ENCODE measurements around the gene CYFIP1.

The CYFIP1 gene

GRCh38 chr15:22888120-22888859 is 91.9 kb downstream of the CYFIP1 start:
- DNase-seq (ENCODE audit: low read depth): no peak

DNA sequence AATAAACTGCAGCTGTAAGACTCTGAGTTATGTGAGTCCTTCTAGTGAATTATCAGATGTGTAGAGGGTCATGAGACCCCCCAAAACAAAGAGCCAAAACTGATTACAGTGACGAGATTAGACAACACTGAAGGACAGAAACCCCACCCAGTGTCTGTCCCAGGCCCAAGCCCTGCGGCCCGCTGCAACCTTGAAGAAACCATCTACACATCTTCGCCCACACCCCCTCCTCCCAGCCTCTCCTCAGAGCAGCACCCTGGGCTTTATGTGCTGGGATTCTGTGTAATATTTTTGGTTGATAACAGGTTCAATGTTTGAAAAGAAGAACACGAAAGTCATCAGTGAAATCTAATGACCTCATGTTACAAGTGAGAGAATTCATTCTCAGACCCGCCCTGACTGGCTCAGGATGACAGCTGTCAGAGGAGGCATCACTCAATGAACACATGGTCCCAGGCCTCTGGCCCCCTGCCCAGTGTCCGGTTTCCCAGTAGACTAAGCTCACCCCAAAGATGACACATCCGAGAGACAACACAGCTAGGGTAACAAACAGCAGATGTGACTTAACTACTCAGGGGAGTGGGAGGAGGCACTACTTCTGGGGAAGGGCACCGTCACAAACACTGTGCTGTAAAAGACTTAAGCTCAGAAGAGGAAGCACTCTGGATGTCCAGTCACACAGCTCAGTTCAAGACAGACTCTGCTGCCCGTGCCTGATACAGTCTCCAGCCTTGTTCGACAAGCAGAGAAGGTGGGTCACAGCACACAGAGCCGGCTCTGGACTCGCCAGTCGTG is 92.8 kb downstream of the CYFIP1 start:
- DNase-seq (ENCODE audit: low read depth): no peak

DNA sequence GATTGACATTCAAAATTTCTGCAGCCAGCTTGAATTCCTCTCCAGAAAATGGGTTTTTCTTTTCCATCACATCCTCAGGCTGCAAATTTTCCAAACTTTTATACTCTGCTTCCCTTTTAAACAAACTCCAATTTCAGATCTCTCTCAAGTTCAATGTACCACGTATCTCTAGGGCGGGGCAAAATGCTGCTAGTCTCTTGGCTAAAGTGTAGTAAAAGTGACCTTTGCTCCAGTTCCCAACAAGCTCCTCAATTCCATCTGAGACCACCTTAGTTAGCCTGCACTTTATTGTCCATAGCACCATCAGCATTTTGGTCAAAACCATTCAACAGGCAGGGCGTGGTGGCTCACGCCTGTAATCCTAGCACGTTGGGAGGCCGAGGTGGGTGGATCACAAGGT is 95.0 kb downstream of the CYFIP1 start:
- no peak for DNase-seq (ENCODE audit: low read depth)

DNA sequence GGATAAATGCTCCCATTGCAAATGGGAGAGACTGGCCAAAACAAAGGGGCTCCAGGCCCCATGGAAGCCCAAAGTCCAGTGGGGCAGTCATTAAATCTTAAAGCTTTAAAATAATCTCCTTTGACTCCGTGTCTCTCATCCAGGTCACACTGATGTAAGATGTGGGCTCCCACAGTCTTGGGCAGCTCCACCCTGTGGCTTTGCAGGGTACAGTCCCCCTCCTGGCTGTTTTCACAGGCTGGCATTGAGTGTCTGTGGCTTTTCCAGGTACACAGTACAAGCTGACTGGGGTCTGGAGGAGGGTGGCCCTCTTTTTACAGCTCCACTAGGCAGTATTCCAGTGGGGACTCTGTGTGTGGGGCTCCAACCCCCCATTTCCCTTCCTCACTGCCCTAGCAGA is 95.8 kb downstream of the CYFIP1 start:
- DNase-seq (ENCODE audit: low read depth): no peak

- DNase-seq (ENCODE audit: low read depth): no peak
Observed at GRCh38 chr15:22883196-22883595, 97.0 kb downstream of the CYFIP1 start.

- no peak for DNase-seq (ENCODE audit: low read depth)
Observed at GRCh38 chr15:22881739-22882440, 98.3 kb downstream of the CYFIP1 start.

GRCh38 chr15:22880981-22881738 is 99.0 kb downstream of the CYFIP1 start:
- DNase-seq (ENCODE audit: low read depth): no peak

DNA sequence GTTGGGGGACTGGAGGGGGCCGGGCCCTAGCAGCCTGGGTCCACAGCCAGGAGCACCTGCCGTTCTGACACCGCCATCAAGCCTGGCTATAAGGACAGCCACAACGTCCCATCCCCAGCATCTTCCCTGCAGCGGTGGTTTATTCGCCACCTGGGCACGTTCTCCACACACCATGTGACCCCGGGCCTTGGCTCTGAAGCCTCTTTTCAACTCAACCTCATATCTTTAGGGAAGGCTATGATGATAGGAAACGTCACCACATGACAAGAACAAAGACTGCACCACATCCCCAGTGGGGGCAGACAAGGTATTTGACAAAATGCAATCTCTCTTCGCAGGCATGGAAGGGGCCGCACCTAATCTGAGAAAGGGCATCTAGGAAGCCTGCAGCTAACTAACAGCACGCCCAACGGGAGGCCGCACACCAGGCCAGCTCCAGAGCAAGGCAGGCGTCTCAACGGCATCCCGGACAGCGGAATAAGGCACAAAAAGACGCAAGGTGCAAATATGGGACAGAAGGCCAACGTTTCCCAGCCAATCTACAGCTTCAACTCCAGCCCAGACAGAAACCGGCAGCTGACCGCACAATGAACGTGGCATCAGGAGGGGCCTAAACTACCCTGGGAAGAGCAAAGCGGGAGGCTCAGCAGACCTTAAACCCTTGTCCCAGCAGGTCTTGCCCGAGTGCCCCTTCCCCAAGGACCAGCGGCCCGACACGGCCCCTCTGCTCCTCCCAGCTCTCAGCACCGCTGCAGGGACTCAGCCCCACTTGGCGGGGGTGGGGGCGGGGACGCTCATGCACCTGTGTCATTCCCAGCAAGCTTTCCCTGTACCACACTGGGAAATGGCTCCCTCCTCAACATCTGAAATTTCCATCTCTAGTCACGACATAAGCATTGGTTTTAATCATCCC is 99.8 kb downstream of the CYFIP1 start:
- DNase-seq (ENCODE audit: low read depth): no peak

GRCh38 chr15:22878103-22878502 is 102.1 kb downstream of the CYFIP1 start:
- DNase-seq (ENCODE audit: low read depth): no peak

DNA sequence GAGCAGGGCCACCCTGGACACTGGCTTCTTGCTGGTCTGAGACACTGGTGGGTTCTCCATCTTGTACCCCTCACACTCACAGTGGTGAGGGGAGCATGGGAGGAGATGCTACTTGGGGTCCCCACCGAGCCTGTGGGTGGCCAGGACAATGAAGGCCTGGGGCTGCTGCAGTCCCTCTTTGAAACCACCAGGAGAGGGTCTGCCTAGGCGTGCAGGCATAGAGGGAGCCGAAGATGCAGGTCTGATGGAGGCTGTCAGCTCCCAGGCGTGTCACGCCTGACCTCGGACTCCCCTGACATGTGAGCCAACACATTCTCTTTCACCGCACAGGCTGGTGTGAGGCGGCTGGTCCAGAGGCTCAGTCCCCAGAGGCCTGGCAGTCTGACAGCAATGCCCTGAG is 102.6 kb downstream of the CYFIP1 start:
- DNase-seq (ENCODE audit: low read depth): no peak

GRCh38 chr15:22877117-22877516 is 103.1 kb downstream of the CYFIP1 start:
- no peak for DNase-seq (ENCODE audit: low read depth)

GRCh38 chr15:22874966-22875365 is 105.2 kb downstream of the CYFIP1 start:
- no peak for DNase-seq (ENCODE audit: low read depth)

GRCh38 chr15:22874256-22874655 is 105.9 kb downstream of the CYFIP1 start:
- no peak for DNase-seq (ENCODE audit: low read depth)

- DNase-seq (ENCODE audit: low read depth): no peak
Observed at GRCh38 chr15:22873841-22874240, 106.3 kb downstream of the CYFIP1 start.

DNA sequence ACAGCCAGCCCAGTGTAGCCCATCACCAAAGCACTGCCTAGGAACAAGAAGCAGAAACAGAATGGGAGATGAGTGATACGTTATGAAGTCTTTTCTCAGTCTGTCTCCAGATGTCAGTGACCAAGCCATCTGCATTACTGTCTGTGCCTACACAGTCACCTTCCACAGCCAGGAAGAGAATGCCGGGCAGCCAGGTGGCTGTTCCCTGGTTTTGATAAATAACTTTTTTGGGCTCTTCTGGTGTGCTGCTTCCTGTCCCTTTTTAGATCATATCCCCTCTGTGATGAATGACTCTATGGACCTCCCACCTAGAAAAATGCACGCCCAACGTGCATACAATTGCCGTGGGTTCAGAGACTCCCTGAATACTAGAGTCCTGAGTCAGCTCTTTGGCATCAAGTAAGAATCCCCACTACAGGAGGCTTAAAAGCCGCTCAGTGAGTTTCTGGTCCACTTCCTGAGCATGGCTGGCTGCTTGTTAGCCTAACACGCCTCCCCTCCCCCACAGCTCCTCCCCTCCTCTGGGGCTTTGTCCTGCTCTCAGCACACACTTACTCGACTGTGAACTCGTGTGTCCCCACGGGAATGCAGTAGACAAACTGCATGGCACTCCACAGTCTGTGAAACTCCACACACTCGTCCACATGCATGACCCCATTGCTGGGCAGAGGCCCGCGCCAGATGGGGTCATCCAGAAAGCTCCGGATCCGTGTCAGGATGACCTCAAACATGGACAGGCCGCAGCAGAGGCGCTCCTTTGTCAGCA is 107.0 kb downstream of the CYFIP1 start:
- no peak for DNase-seq (ENCODE audit: low read depth)

- DNase-seq (ENCODE audit: low read depth): no peak
Observed at GRCh38 chr15:22871481-22872086, 108.6 kb downstream of the CYFIP1 start.

GRCh38 chr15:22870865-22871264 is 109.3 kb downstream of the CYFIP1 start:
- DNase-seq (ENCODE audit: low read depth): no peak

DNA sequence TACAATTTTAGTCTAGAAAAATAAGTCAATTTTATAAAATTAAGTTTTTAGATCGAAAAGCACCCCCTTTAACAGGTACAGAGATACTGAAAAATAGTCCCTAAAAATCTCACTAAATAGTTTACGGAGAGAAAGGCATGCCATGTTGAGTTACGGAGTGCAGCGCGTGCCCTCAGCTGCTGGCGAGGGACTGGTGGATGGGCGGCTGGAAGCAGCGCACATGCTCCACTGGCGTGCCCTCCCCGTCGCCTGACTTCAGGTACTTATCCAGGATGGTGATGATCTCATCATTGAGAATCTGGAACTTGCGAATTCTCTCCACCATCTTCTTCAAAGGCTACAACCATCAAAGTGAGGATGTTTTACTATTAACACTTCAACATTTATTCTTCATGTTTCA is 110.3 kb downstream of the CYFIP1 start:
- no peak for DNase-seq (ENCODE audit: low read depth)

DNA sequence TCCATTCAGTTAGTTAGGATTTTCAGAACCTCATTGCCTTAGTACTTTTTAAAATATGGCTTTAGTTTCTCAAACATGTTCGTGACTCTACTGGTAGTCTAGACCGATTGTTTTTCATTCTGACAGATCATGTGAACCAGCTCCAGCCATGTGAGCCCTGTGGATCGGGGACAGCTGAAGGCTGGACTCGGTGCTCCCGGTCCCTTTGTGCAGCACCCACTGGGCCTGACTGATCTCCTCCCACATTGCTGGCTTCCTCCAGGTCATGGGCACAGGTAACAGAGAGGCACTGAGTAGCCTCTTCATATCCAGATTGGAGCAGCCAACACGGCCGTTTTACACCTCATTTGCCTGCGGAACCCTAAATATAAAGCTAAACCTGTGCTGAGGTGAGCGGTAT is 111.2 kb downstream of the CYFIP1 start:
- DNase-seq (ENCODE audit: low read depth): no peak

DNA sequence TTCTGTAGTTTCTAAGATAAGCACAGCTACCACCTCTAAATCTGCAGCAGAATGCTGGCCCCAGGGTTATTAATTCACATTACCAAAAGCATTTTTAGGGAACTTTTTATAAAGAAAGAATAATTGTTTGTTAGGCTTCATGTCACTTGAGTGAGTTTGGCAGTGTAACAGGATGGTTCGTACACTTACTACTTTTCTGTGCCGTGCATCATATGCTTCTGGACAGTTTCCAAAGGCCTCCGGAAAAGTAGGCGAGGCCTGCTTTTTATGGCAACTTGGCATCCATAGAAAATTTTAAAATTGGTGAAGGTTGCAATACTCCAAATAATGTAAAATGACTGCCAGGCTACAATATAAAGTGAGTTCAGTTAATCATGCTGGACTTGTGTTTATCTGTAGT is 111.7 kb downstream of the CYFIP1 start:
- DNase-seq (ENCODE audit: low read depth): no peak
